HCT116 (cell line): ENCODE measurements around the gene COMTD1. TPM values are rescaled to one million over a fixed set of nuclear protein-coding genes. Genes with fewer than 3 reads are reported as not detected.

Experiments
- ATAC-seq: fragments of 200-7000 bp; cut with Tn5 transposase; 2 replicates; pipeline ENCODE4 v1.9.1; 2020; ENCODE audit warnings: mild to moderate bottlenecking, moderate library complexity
- BruUV-seq: library from RNA; stranded (reverse); fragments of 400-500 nt; replicated peaks from 2 replicates; lab custom pipeline; 2021; lab: Mats Ljungman, UMichigan
- CTCF ChIA-PET: fragments of 300-600 bp; sonication (Branson Sonifier 250); formaldehyde crosslinking; loops from one replicate; lab custom pipeline; 2021; ENCODE audit warnings: antibody characterized with exemption; lab: Charles Lee
- POLR2A ChIA-PET: fragments of 300-600, 350-600 bp; sonication (Branson Sonifier 250); formaldehyde crosslinking; loops from one replicate; lab custom pipeline; 2021; ENCODE audit warnings: antibody characterized with exemption; lab: Charles Lee
- RAD21 ChIA-PET, 2 experiments: fragments of 300-600 bp; sonication (Branson Sonifier 250); formaldehyde crosslinking; loops; one replicate each; lab custom pipeline; 2023; ENCODE audit warnings: low total read pairs in 2 of 2; ENCODE audit not compliant: uncharacterized antibody in 2 of 2, unreplicated experiment in 2 of 2, low non-redundant PET in 1 of 2; lab: Charles Lee
- DNase-seq: peaks from one replicate; pipeline ENCODE4 v3.0.0-alpha.2; 2010; ENCODE audit warnings: low read depth, low spot score
- H2AFZ ChIP-seq: fragments of 200-600 bp; shearing (Covaris generic), sonication (generic); 2 replicates; pipeline ENCODE4 v1.6.1; 2017; ENCODE audit warnings: low read depth, mixed run types, mixed read lengths, antibody characterized with exemption, low read length; ENCODE audit not compliant: poor library complexity, severe bottlenecking
- H3K27ac ChIP-seq: 2 replicates; pipeline ENCODE4 v1.5.1; 2012; ENCODE audit warnings: low read depth, low read length
- H3K27me3 ChIP-seq: fragments of 200-600 bp; sonication (generic); 2 replicates; pipeline ENCODE4 v1.6.1; 2016; ENCODE audit warnings: mixed run types, low read length, mixed read lengths; ENCODE audit not compliant: insufficient read depth
- H3K36me3 ChIP-seq, 2 experiments: fragments of 200-500 bp in 1 of 2; fragments of 200-600 bp in 1 of 2; sonication (Bioruptor generic) in 1 of 2; sonication (generic) in 1 of 2; 2 replicates each; pipeline versions ENCODE4 v1.5.1 to v1.6.1; 2014 to 2016; ENCODE audit warnings: low read length in 2 of 2, inconsistent platforms in 1 of 2, mixed read lengths in 1 of 2, mixed run types in 1 of 2; ENCODE audit not compliant: insufficient read depth in 2 of 2, control insufficient read depth in 1 of 2
- H3K4me1 ChIP-seq, 2 experiments: fragments of 200-600 bp in 1 of 2; sonication (generic) in 1 of 2; 2 replicates each; pipeline versions ENCODE4 v1.5.1 to v1.6.1; 2012 to 2017; ENCODE audit warnings: low read length in 2 of 2, inconsistent platforms in 1 of 2, mild to moderate bottlenecking in 1 of 2, mixed read lengths in 1 of 2, mixed run types in 1 of 2, moderate library complexity in 1 of 2; ENCODE audit not compliant: insufficient read depth in 2 of 2, control insufficient read depth in 1 of 2
- H3K4me2 ChIP-seq: fragments of 200-600 bp; sonication (generic); 2 replicates; pipeline ENCODE4 v1.6.1; 2017; ENCODE audit warnings: mixed run types, low read length, mixed read lengths
- H3K4me3 ChIP-seq, 2 experiments: fragments of 200-600 bp in 1 of 2; sonication (generic) in 1 of 2; replicated peaks in 1 of 2; 2 replicates each; pipeline ENCODE4 v1.5.1; 2011 to 2016; ENCODE audit warnings: low read length in 2 of 2, control low read depth in 1 of 2, low read depth in 1 of 2, mild to moderate bottlenecking in 1 of 2, mixed read lengths in 1 of 2, mixed run types in 1 of 2
- H3K79me2 ChIP-seq: fragments of 200-600 bp; sonication (generic); 2 replicates; pipeline ENCODE4 v1.6.1; 2017; ENCODE audit warnings: mild to moderate bottlenecking, mixed run types, low read length, moderate library complexity, mixed read lengths; ENCODE audit not compliant: insufficient read depth
- H3K9ac ChIP-seq: fragments of 200-600 bp; sonication (generic); 2 replicates; pipeline ENCODE4 v1.6.1; 2016; ENCODE audit warnings: low read length, mixed read lengths
- H3K9me2 ChIP-seq: fragments of 200-600 bp; sonication (generic), shearing (Covaris generic); 2 replicates; pipeline ENCODE4 v1.6.1; 2017; ENCODE audit warnings: mixed run types, mild to moderate bottlenecking, moderate library complexity; ENCODE audit not compliant: insufficient read depth
- H3K9me3 ChIP-seq, 2 experiments: fragments of 200-500 bp in 1 of 2; fragments of 200-600 bp in 1 of 2; sonication (Bioruptor generic) in 1 of 2; sonication (generic) in 1 of 2; 2 replicates each; pipeline ENCODE4 v1.6.1; 2014 to 2017; ENCODE audit warnings: low read length in 2 of 2, mixed read lengths in 2 of 2, inconsistent platforms in 1 of 2, low read depth in 1 of 2, mild to moderate bottlenecking in 1 of 2, mixed run types in 1 of 2, moderate library complexity in 1 of 2; ENCODE audit not compliant: control insufficient read depth in 1 of 2, insufficient read depth in 1 of 2
- H4K20me1 ChIP-seq: fragments of 200-600 bp; sonication (generic), shearing (Covaris generic); 2 replicates; pipeline ENCODE4 v1.6.1; 2017; ENCODE audit warnings: mixed run types, mild to moderate bottlenecking, moderate library complexity; ENCODE audit not compliant: insufficient read depth
- CBX3 ChIP-seq: IDR thresholded peaks from 2 replicates; pipeline ENCODE4 v1.6.1; 2012; ENCODE audit warnings: low read depth
- CEBPB ChIP-seq: IDR thresholded peaks from 2 replicates; pipeline ENCODE4 v1.6.1; 2012; ENCODE audit warnings: low read depth
- EGR1 ChIP-seq: IDR thresholded peaks from 2 replicates; pipeline ENCODE4 v1.6.1; 2012; ENCODE audit warnings: low read depth
- FOSL1 ChIP-seq: IDR thresholded peaks from 2 replicates; pipeline ENCODE4 v1.6.1; 2012; ENCODE audit warnings: low read depth
- JUND ChIP-seq: IDR thresholded peaks from 2 replicates; pipeline ENCODE4 v1.6.1; 2012
- MAX ChIP-seq: IDR thresholded peaks from 2 replicates; pipeline ENCODE4 v1.6.1; 2012
- POLR2AphosphoS5 ChIP-seq: IDR thresholded peaks from 2 replicates; pipeline ENCODE4 v1.6.1; 2011; ENCODE audit warnings: mild to moderate bottlenecking, low read depth, low read length, moderate library complexity
- SIN3A ChIP-seq: IDR thresholded peaks from 2 replicates; pipeline ENCODE4 v1.6.1; 2012; ENCODE audit warnings: low read depth
- SP1 ChIP-seq: IDR thresholded peaks from 2 replicates; pipeline ENCODE4 v1.6.1; 2012; ENCODE audit warnings: low read depth
- SRF ChIP-seq: IDR thresholded peaks from 2 replicates; pipeline ENCODE4 v1.6.1; 2012; ENCODE audit warnings: low read depth
- YY1 ChIP-seq: IDR thresholded peaks from 2 replicates; pipeline ENCODE4 v1.6.1; 2011; ENCODE audit warnings: low read length, low read depth, moderate library complexity, mild to moderate bottlenecking; ENCODE audit not compliant: insufficient replicate concordance; ENCODE audit errors: extremely low read depth
- ZFX ChIP-seq: fragments of 450-650 bp; IDR thresholded peaks from 2 replicates; pipeline ENCODE4 v1.6.1; 2017
- ZNF274 ChIP-seq: fragments of 200-500 bp; sonication (Bioruptor generic); IDR thresholded peaks from 2 replicates; pipeline ENCODE4 v1.6.1; 2014; ENCODE audit warnings: mild to moderate bottlenecking, low read depth, low read length, inconsistent platforms
- intact Hi-C: fragments of 100-400 bp; cut with micrococcal nuclease; formaldehyde crosslinking; loops from 2 replicates; pipeline ENCODE4 v1.10.0; 2022
- total RNA-seq: library from RNA; stranded (reverse); gene quantifications from one replicate; pipeline ENCODE4 v1.2.1, GENCODE V29; 2021; ENCODE audit not compliant: unreplicated experiment

The COMTD1 gene
- total RNA-seq, 1 experiment from 2014 or later: 35.1 TPM

- Histone ChIP-seq H3K9me2 (no peaks in the 10 kb centered on the region), H3K9me3 (no peaks in the 10 kb centered on the region), H3K4me2 (peak overlapping the region; percentile 95), H3K36me3 (peaks cover 20 to 43% of the 10 kb centered on the region in 2 experiments), H4K20me1 (peaks cover 16% of the 10 kb centered on the region; the same call in 1 of the 2 replicates), H3K27me3 (no peaks in the 10 kb centered on the region), H2AFZ (no peak overlapping the region), H3K27ac (peak overlapping the region; percentile 84), H3K4me3 (peak overlapping the region; percentile 85), H3K4me1 (peaks cover 21 to 50% of the 10 kb centered on the region in 2 experiments), H3K79me2 (peaks cover 56% of the 10 kb centered on the region), H3K9ac (peak overlapping the region; percentile 99)
- DNase-seq (no peak), ATAC-seq (peak; percentile 49)
- intact Hi-C loops: no loop called here
- no TSS peak for BruUV-seq
- TF ChIP-seq ZFX: peak; percentile 83
- 0 out of 2 replicates have a peak, but pooled peaks have one; percentile 23 for TF ChIP-seq SIN3A
- peak; percentile 73 for TF ChIP-seq YY1
- no peak for TF ChIP-seq FOSL1
- no peak for TF ChIP-seq SP1
- RAD21 ChIA-PET: no interaction called here
- POLR2A ChIA-PET: interaction anchor here (0.6 to 3.3 kb wide), 7 partner anchors 10 to 24 kb away, joined by 3 to 14 read pairs (median 4); partner anchors contain the start of gene COMTD1
- CTCF ChIA-PET: interaction anchor here (0.5 to 1.3 kb wide), 3 partner anchors 19 to 918 kb away, joined by 4 to 7 read pairs (median 4); partner anchors contain the start of gene COMTD1
Observed at GRCh38 chr10:75211007-75211691, 24.6 kb downstream of the COMTD1 start.

GRCh38 chr10:75210282-75211006, 25.3 kb downstream of the COMTD1 start, which contains the start of gene VDAC2:
Gene VDAC2 (plus strand): TSS chr10:75210796. CDS start chr10:75211159, 363 bp downstream.
- POLR2A ChIA-PET: interaction anchor here (1.2 to 3.3 kb wide), 7 partner anchors 9 to 25 kb away, joined by 3 to 14 read pairs (median 4); partner anchors contain the start of gene COMTD1
- ATAC-seq (peak; percentile 91), DNase-seq (peak; percentile 68)
- RAD21 ChIA-PET: interaction anchor here (0.5 kb wide), 2 partner anchors 27 to 67 kb away, joined by 3 read pairs; no protein-coding TSS in a partner anchor
- peak; percentile 29; the same call in 1 of the 2 replicates for TF ChIP-seq CEBPB
- peak; percentile 92 for TF ChIP-seq SP1
- no peak for TF ChIP-seq ZNF274
- no peak; the same call in 1 of the 2 replicates for TF ChIP-seq JUND
- TF ChIP-seq ZFX: peak; percentile 98
- no peak for TF ChIP-seq SRF
- TF ChIP-seq POLR2AphosphoS5: peak; percentile 80
- peak; percentile 77 for TF ChIP-seq EGR1
- TF ChIP-seq SIN3A: peak; percentile 86; the same call in 1 of the 2 replicates
- peak; percentile 90 for TF ChIP-seq MAX
- TF ChIP-seq CBX3: peak; percentile 85; the same call in 1 of the 2 replicates
- Histone ChIP-seq H3K36me3 (peaks cover 18 to 35% of the 10 kb centered on the region in 2 experiments), H3K9me3 (no peaks in the 10 kb centered on the region), H3K4me1 (peaks cover 21 to 50% of the 10 kb centered on the region in 2 experiments), H4K20me1 (peaks cover 12% of the 10 kb centered on the region; the same call in 1 of the 2 replicates), H3K9ac (peak within 1 kb of the TSS; percentile 99), H2AFZ (no peak within 1 kb of the TSS), H3K27me3 (no peaks in the 10 kb centered on the region), H3K27ac (peak within 1 kb of the TSS; percentile 84), H3K4me3 (peak within 1 kb of the TSS; percentile 85), H3K9me2 (no peaks in the 10 kb centered on the region), H3K79me2 (peaks cover 49% of the 10 kb centered on the region), H3K4me2 (peak within 1 kb of the TSS; percentile 95)
- intact Hi-C loops: no loop called here
- CTCF ChIA-PET: interaction anchor here (1.5 kb wide), 1 partner anchor 25 kb away, joined by 6 read pairs; the partner anchor contains the start of gene COMTD1
- BruUV-seq: no TSS peak
